SIG-M5 (cell line): ENCODE measurements around the gene PAPSS1.

Experiments used
- DNase-seq: peaks from one replicate; lab custom pipeline; 2025; lab: John Stamatoyannopoulos, UW

Gene PAPSS1

DNA sequence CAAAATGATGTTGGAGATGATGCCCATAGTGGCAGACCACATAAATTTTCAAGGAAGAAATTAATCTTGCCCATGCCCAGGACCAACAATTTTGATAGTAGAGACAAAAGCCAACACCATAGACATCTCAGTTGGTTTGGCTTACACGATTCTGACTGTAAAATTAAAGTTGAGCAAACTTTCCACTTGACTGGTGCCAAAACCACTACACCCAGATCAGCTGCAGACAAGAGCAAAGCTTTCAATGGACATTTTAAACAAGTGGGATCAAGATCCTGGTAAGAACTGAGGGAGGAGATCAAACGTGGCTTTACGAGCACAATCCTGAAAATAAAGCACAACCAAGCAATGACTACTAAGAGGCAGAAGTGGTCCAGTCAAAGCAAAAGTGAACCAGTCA, 90.7 kb downstream of the PAPSS1 start:
- no peak for DNase-seq

DNA sequence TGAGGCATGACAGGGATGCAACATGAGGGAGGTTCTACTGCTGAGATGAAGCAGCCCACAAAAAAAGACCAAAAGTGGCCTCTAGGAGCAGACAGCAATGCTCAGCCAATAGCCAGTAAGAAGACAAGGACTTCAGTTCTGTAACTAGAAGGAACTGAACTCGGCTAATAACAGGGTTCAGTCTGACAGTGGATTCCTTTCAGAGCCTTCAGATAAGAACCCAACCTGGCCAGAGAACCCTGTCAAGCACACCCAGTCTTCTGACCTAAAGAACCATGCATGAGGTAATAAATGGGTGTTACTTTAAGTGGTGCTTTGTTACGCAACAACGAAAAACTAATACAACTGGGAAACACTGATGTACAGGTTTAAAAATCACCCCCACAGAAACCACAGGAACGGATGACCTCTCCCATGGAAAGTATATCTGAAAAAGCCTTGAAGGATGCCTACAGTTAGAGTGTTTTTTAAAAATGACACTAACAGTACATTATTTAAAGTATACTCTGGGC, 94.6 kb downstream of the PAPSS1 start:
- DNase-seq, result no peak

DNA sequence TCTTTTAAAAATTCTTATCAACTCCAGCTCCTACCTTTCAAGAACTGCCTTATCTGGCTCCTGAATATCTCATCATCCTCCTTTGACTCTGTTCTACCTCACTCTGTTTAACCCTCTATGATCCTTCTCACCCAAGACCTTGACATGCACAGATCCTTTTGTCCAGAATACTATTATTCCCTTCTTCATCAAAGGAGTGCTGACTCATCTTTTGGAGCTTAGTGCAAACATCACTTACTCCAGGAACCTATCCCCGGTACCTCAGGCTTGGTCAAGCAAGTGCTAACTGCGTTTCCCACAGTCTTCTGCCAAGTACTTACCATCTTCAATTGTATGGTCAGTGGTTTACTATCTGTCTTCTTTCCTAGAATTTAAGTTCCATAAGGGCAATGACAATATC, 96.0 kb downstream of the PAPSS1 start:
- DNase-seq, result no peak

DNA sequence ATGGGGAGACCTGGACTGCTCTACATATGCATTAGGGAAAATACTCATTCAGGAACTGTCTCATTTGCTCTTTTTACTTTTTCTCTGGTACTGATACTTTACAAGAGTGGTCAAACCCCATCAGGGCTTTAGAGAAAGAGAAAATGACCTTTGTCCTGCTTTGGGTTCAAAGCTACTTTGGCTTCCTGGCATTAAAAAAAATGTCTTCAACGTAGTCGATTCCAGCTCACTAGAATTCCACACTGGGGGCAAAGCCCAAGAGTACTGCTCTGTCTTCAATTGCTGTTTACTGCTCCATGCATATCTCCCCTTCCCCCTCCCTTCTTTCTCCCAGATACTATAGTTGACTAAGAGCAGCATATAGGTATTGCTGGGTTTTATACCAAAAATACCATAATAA, 98.0 kb downstream of the PAPSS1 start:
- no peak for DNase-seq

DNA sequence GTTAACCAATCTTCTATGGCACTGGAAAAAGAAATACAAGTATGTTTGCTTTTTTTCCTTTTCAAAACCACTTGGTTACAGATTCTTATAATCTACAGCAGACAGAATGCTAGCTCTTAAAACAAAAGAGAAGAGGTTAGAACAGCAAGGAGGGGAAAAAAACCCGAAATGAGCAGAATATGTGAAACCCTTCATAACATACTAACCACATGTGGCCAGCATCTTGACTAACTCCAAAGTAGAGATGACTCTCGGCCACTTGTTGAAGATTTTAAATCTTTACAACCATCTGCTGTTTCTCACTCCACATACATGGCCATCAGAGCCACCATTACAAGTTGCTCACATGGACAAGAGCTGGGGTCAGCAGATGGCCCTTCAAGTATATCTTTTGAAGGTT, 100.3 kb downstream of the PAPSS1 start:
- no peak for DNase-seq

DNA sequence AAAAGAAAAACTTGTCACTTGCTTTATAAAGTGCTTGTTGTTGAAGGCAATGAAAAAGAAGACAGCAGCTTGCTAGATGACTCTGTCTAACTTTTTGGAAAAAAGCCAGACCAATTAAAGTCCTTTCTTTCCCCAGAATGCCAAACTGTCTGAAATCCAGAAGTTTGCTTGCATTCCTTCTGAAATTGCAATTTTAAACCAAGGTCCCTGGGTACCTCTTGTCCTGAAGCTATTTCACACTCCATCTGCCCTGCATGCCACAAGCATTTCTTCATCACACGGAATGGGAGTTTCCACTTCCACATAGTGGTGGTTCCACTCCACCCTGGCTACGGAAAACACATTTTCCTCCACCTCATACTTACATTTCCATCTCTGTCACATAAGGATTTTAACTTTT, 101.0 kb downstream of the PAPSS1 start:
- no peak for DNase-seq

DNA sequence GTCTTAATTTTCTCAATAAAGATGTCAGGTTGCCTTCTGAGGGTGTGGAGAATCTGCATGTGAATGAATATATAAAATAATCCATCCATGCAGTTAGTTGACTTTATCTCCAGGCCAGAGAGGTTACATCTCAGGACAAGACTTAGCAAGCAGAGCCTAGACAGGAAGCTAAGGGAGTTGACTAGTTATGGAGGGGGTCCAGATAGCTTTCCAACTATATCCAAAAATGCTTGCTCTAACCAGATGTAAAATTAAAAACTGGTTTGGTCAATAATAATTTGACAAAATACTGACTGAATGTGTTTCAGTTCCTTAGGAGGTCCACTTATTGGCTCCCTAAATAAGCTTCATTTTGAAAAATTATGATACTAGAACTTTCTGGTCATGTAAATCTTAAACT, 101.4 kb downstream of the PAPSS1 start:
- DNase-seq, result no peak

DNA sequence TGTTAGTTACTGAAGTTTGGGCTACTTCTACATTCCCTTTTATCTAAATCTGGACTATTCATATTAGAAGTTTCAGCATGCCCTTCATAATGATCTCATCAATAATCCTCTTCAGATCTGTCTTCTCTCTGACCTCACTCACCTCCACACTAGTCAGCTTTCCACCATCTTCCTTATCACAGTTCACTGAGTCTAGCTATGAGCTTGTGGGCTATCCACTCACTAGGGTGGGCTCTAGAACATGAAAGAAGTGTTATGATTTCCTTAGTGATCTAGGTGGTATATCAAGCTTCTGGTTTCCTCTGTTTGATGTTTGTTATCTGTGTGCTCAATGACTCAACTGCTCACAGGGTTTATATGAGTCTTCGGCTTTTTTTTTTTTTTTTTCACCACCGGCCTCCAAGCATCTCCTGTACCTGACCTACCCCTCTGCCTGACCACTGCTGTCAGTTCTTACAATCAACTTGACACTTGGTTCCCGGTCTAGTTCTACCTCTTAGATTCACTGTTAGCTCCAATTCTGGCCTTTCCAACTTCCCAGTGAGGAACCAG, 103.1 kb downstream of the PAPSS1 start:
- no peak for DNase-seq

DNA sequence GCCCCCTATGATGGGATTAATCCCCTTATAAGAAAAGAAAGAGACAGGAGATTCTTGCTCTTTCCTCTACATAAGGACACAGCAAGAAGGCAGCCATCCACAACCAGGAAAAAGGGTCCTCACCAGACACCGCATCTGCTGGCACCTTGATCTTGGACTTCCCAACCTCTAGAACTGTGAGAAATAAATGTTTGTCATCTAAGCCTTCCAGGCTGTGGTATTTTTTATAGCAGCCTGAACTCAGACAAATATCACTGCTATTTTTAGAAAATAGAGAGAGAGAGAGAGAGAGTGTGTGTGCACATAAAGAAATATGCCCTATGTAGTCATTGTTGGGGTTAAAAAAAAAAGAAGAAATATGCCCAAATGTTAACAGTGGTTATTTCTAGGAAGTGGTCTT, 104.2 kb downstream of the PAPSS1 start:
- no peak for DNase-seq

DNA sequence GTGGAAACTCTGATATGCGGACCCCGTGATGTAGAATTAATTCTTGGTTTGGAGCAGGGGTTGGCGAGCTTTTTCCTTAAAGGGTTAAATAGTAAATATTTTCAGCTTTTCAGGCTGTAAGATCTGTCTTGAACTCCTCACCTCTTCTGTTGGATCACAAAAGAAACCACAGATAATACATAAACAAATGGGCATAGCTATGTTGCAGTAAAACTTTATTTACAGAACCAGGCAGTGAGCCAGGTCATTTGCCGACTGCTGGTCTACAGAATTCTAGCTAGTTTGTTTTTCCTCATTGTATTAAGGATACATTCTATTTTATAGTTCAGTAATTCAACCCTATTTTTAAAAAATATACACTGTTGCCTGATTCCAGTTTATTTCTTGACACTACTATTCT, 116.6 kb downstream of the PAPSS1 start:
- DNase-seq, result no peak

DNA sequence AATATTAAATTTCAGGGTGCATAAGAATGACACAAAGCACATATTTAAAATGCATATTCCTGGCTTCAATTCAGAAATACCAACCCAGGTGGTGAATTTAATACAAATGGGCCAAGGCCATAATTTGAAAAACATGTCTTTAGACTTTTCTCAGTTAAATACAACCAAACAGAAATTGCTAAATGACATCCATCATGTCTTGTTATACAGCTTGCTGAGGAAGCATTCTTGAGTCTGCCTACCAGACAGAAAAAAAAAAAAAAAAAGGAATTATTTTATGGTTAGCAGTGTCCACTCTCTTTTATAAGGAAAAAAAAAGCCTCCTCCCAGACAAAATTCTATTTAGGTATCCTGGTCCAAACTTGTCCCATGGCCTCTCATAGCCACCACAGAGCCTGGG, 119.1 kb downstream of the PAPSS1 start:
- DNase-seq, result no peak

DNA sequence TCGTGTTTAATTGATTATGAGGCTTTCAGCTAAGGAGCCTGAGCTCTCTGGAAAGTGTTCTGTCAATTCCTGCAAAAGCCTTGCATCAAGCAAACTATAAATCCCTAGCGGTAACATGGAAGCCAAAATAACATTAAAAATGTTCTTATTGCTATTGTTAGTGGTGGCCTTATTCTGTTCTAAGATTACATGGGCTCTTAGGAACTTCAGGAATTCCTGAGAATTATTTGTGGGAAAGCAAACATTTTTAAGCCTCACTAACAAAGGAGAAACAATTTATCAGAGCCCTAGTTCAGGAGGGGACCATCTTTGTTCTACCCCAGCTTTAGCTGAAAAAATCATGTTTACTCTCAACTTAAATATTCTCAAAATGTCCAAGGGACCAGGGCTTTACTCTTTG, 119.6 kb downstream of the PAPSS1 start:
- no peak for DNase-seq

DNA sequence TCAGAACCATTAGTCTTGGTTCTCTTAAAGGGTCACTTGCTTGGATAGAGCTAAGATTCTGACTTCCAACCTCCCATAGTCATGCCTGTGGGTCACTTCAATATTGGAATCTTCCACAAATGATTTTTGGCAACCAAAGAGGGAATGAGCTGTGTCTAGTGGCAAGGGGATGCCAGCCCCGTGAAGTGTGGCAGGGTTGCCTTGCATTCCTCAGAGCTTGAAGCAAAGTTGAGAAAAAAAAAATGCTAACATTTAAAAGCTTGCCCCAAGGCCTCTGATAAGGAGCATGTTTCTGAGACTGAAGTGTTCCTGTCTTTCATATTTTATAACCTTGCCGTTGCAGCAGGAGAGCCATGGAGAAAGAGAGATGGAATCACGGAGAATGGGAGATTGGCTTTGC, 120.2 kb downstream of the PAPSS1 start:
- no peak for DNase-seq

DNA sequence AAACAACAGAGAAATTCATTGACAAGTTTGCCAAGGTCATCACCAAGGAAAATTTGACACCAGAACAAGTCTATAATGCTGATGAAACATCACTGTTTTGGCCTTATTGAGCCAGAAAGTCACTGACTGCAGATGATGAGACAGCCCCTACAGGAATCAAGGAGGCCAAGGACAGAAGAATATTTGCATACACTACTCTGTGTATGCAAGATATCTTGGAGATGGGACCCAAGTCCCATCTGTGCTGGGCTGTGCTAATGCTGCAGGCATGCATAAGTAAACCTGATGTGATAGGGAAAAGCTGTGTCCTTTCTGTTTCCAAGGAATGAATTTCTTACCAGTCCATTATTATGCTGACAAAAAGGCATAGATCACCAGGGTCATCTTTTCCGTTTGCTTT, 126.8 kb downstream of the PAPSS1 start:
- no peak for DNase-seq

DNA sequence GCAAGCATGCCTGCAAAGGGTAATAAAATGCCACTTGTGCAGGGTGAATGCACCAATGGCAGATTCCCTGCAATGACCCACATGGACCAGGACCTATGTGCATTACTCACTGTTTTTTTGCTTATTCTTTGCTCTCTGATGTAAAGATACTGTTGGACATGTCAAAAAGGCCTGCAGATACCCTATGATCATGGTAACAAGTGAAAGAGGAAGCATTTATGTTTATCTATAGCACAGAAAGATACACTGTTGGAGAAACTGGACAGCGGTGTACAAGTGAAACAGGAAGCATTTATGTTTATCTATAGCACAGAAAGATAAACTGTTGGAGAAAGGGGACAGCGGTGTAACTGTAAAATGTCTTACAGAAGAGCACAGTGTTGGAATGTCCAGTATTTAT, 127.5 kb downstream of the PAPSS1 start:
- peak; percentile 70 for DNase-seq

DNA sequence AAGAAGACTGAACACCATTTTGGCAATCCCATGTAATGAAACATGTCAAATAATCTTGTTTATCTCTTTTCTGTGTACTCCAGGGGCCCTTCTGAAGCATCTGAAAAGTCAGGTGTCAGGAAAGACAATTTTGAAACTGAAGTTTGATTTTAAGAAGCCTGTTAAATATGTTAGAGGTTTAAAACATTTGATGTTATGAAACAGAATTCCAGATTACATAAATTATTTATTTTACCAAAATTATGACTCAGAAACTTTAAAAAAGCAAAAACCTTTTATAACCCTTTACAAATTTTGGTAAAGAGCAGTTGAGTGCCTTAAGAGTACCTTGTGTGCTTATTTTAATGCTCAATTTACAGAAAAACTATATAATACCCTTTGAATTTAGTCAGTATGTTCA, 130.8 kb downstream of the PAPSS1 start:
- DNase-seq, result no peak

DNA sequence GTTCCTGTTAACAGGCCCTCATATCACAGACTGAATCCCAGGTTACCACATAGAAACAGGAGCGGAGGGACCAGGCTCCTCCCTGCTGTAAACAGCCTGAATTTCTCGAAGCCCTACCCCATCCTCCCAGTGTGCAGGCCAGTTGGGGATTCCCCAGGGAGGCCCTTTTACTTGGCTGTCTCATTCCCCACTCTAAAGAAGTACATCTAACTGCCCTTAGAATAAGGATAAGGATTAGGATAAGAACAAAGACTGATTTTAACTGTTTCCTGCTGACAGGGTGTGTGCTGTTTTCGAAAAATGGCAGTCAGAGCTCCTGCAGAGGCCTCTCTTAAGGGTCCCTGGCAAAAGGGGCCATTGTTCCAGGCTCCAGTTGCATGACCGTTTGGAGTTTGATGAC, 133.7 kb downstream of the PAPSS1 start:
- DNase-seq, result no peak

DNA sequence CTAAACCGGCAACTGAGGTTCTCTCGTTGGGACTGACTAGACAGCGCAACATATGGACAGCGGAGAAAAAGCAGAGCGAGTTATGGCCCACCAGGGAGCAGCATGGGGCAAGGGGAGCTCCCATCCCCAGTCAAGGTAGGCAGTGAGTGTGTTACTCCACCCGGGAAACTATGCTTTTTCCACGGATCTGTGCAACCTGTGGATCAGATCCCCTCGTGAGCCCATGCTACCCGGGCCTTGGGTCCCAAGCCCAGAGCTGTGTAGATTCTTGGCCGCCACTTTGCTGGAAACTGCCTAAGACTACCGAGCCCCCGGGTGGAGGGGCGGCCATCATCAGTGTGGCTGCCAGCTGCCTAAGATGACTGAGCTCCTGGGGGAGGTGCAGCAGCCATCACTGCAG, 140.9 kb downstream of the PAPSS1 start:
- DNase-seq, result no peak

DNA sequence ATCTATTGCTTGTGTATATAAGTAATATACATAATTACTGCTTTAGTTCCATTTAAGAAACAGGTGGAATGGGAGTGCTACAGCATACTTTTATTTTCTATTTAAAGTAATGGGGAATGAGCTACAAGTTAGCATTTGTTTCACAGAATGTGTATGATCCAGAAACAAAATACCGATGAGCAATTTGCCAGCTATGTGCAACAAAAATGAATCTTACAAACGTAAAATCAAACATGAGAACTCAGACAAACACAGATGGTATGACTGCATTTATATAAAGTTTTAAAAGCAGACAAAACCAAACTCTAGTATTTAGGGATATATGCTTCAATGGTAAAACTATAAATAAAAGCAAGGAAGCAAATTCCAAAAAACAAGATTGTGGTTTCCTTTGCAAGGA, 141.7 kb downstream of the PAPSS1 start:
- no peak for DNase-seq

DNA sequence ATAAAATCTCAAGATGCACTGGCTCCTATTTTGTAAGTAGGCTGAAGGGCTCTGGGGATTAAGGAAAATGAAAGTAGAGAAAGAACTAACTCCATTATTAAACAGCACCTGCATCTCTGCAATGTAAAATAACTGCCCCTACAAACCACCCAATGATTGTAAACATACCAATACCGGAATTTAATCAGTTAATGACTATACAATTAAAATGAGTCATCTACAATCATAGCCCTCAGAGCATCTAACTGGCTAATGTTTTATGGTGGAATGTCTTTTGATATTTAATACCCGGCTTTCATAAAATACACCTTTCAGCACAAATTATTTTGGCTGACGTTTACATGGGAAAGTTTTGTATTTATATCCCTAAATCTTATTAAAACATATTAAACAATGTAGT, 142.3 kb downstream of the PAPSS1 start:
- DNase-seq, result no peak

DNA sequence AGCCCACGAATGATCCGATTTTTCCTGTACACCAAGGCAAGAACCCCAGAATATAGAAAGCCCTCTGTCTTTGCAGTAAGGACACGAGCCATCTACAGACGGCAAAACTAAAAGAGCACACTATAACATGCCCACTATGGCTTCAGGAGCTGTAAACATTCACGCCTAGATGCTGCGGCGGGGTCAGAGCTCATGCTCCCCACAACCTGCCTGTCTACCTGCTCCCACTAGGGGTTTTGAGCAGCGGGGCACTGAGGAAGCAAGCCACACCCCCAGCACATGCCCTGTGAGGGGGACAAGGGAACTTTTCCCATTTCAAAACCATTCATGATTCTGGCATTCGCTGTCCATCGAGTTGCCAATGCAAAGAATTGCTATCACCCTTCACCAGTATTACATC, 144.8 kb downstream of the PAPSS1 start:
- no peak for DNase-seq

DNA sequence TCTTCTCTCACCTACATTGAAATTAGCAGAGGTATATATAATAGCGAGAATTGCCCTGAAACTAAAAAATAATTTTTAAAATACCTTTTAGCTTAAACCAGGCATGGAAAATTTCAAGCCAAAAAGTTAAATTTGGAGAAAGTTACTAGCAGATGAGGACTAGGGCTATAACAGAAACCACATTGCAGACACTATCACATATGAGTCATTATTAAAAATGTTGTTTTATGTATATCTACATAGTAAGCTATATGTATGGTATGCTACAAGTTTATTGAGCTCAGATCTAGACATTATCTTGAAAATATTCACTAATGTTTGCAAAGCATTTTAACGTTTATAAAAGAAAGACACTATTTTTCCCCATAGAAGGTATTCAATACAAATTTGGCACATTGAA, 147.8 kb downstream of the PAPSS1 start:
- no peak for DNase-seq

DNA sequence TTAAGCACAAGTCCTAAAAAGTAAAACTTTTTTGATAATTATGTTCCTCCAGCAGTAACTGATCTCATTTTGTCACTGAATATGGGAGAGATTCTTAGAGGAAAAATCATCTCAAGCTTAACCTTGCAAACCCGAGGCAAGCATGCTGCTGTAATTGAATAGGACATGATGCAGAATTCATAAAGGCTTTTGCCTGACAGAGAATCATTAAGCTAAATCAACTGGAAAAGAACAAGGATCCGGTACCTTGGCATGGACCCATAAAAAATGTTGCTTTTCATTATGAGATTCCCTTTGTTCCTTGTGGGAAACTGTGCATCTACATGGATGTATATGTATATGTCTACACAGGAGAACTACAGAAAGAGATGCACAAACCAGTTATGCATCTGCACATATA, 149.1 kb downstream of the PAPSS1 start:
- no peak for DNase-seq

DNA sequence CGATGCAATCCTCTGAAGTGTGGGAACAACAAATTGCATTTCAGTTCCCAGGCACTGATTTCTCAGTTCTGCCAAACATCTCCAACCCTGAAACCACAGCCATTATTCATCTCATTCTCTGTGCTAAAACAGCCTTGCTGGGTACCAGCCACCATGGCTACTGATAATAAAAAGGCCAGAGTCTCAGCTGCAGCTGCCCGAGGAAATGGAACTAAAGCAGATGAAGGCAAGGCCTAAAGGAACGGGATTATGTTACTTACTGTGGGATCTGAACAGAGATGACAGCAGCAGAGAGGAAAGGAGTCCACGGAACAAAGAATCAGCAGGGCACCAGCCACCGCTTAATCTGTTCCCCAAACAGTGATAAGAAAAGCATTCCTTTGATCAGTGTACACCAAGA, 155.7 kb downstream of the PAPSS1 start:
- no peak for DNase-seq
